ENCODE results near the gene SMARCAL1. TPM values are rescaled to one million over a fixed set of nuclear protein-coding genes. Genes with fewer than 3 reads are reported as not detected.

Gene SMARCAL1
- total and polyA plus RNA-seq, 8 donors: 5.8 to 152 (median 18.3) TPM

DNA sequence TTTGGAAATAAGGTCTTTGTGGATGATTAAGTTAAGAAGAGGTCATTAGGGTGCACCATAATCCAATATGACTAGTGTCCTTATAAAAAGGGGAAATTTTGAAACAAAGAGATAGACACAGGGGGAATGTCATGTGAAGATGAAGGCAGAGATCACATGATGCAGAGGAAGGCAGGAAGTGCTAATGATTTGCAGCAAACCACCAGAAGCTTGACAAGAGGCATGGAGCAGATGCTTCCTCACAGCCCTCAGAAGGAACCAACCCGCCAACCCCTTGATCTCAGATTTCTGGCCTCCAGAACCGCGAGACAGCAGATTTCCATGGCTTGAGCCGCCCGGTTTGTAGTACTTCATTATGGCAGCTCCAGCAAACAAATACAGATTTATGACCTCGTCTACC is 17.4 kb upstream of the SMARCAL1 start:
- WGBS, 5 donors: 65 to 91% (median 77%) methylated on average over 6 of the region's 6 CpGs
- no peak for TF ChIP-seq EP300 (IDR thresholded peaks at IDR 0.05)
- TF ChIP-seq POLR2AphosphoS5 (IDR thresholded peaks at IDR 0.05): no peak
- TF ChIP-seq POLR2A (IDR thresholded peaks at IDR 0.05): no peak
- H3K27me3 ChIP-seq: no peaks in the 10 kb centered on the region
- intact Hi-C loops (cut with DNase I; ENCODE audit: low total_unique reads): no loop called here
- H3K36me3 ChIP-seq: no peaks in the 10 kb centered on the region
- H3K27ac ChIP-seq: no peak overlapping the region
- DNase-seq: no peak
- H3K4me3 ChIP-seq: no peak overlapping the region
- H3K4me1 ChIP-seq: no peaks in the 10 kb centered on the region
- no peaks in the 10 kb centered on the region for H3K9me3 ChIP-seq

- no peak for TF ChIP-seq CTCF (IDR thresholded peaks at IDR 0.05)
- no peak for TF ChIP-seq EP300 (IDR thresholded peaks at IDR 0.05)
- no peak for TF ChIP-seq POLR2A (IDR thresholded peaks at IDR 0.05)
- TF ChIP-seq POLR2AphosphoS5 (IDR thresholded peaks at IDR 0.05): no peak
- Histone ChIP-seq H3K27ac (no peak overlapping the region), H3K4me3 (no peak overlapping the region), H3K27me3 (no peaks in the 10 kb centered on the region), H3K4me1 (no peaks in the 10 kb centered on the region), H3K9me3 (no peaks in the 10 kb centered on the region), H3K36me3 (no peaks in the 10 kb centered on the region)
- DNase-seq: peak in 1 of 2 donors; percentile 11
- WGBS, 5 donors: 49 to 65% (median 56%) methylated on average over 1 of the region's 1 CpG
- intact Hi-C loops (cut with DNase I; ENCODE audit: low total_unique reads): no loop called here
Measured at GRCh38 chr2:216399621-216400020, 12.7 kb upstream of the SMARCAL1 start.

DNA sequence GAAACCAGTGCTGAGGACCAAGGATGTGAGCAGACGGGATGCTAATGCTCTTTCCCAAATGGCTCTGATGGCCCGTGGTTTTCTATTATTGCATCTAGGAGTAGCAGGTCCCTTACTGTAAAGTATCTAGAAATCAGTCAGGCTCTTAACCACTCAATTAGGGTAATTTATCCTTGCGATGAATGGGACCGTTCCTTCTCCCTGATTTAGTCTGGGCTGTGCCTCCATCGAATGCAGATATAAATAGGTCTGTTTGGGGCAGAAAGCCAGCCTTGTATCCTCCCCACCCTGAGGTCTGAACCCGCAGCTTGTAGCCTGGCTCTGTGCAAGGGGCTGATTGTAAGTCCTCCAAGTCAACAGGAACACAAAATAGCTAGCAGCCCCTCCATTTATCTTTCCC is 9.5 kb upstream of the SMARCAL1 start:
- TF ChIP-seq POLR2A (IDR thresholded peaks at IDR 0.05): no peak
- TF ChIP-seq CTCF (IDR thresholded peaks at IDR 0.05): no peak
- no peak for TF ChIP-seq EP300 (IDR thresholded peaks at IDR 0.05)
- no peak for TF ChIP-seq POLR2AphosphoS5 (IDR thresholded peaks at IDR 0.05)
- H3K27ac ChIP-seq: no peak overlapping the region
- 68 to 85% (median 80%) methylated on average over 6 of the region's 6 CpGs for WGBS, 5 donors
- H3K4me3 ChIP-seq: no peak overlapping the region
- H3K36me3 ChIP-seq: no peaks in the 10 kb centered on the region
- H3K9me3 ChIP-seq: no peaks in the 10 kb centered on the region
- H3K27me3 ChIP-seq: peaks cover 0 to 14% (median 0%) of the 10 kb centered on the region in 3 donors
- no peak for DNase-seq
- intact Hi-C loops (cut with DNase I; ENCODE audit: low total_unique reads): no loop called here
- H3K4me1 ChIP-seq: no peaks in the 10 kb centered on the region

DNA sequence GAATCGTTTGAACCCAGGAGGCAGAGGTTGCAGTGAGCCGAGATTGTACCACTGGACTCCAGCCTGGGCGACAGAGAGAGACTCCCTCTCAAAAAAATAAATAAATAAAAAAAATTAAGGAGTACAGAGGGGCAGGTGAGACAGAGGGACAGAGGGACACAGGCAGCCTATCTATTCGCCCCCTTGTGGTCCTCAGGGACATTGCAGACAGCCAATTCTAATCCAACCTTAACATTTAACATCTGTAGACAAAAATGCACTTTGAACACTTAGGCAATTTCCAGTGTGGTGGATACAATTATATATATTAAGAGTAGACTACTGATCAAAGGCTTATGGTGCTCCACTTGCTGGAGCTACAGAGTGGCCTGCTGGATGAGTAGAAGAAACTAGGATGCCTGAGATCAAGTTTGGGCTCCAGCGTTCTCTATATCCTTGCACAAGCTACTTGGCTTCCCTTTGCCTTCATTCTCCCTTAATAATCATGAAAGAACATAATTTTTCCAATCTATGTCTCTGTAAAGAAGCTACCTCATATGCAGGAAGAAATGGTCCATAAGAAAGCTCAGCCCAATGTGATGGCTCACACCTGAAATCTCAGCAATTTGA is 8.2 kb upstream of the SMARCAL1 start:
- no peaks in the 10 kb centered on the region for H3K4me1 ChIP-seq
- intact Hi-C loops (cut with DNase I; ENCODE audit: low total_unique reads): no loop called here
- TF ChIP-seq CTCF (IDR thresholded peaks at IDR 0.05) (peak in 5 of 7 experiments; percentile 24 to 85 (median 81)), POLR2A (IDR thresholded peaks at IDR 0.05) (no peak), POLR2AphosphoS5 (IDR thresholded peaks at IDR 0.05) (no peak), EP300 (IDR thresholded peaks at IDR 0.05) (no peak)
- no peaks in the 10 kb centered on the region for H3K9me3 ChIP-seq
- no peak overlapping the region for H3K27ac ChIP-seq
- DNase-seq: peak; percentile 35 to 48
- H3K36me3 ChIP-seq: no peaks in the 10 kb centered on the region
- H3K27me3 ChIP-seq: peaks cover 0 to 23% (median 0%) of the 10 kb centered on the region in 3 donors
- 46 to 62% (median 53%) methylated on average over 2 to 5 of the region's 5 CpGs for WGBS, 5 donors
- no peak overlapping the region for H3K4me3 ChIP-seq

DNA sequence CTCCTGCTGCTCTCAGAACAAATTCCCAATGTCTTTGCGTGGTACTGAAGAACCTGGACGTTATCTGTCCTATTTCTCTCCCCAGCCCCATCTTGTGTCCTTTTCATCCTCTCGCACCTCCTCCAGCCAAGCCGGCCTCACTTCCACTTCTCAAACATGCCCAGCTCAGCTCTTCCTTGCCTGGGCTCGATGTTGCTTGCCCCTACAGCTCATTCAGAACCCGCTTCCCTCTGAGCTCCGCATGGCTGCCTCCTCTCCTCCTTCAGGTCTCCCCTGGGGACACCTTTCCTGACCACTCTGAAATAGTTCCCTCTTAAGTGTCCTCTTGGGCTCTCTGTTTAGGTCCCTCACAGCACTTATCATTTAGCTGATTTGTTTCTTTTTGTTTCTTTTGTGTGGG is 6.7 kb upstream of the SMARCAL1 start:
- H3K27me3 ChIP-seq: peaks cover 0 to 23% (median 0%) of the 10 kb centered on the region in 3 donors

More for the DNA sequence above, 6.7 kb upstream of the SMARCAL1 start:
- Histone ChIP-seq H3K4me3 (no peak overlapping the region), H3K4me1 (no peaks in the 10 kb centered on the region), H3K36me3 (no peaks in the 10 kb centered on the region), H3K9me3 (no peaks in the 10 kb centered on the region), H3K27ac (no peak overlapping the region)
- WGBS, 5 donors: 74 to 84% (median 78%) methylated on average over 7 of the region's 7 CpGs
- no peak for DNase-seq
- intact Hi-C loops (cut with DNase I; ENCODE audit: low total_unique reads): no loop called here
- TF ChIP-seq EP300 (IDR thresholded peaks at IDR 0.05) (no peak), CTCF (IDR thresholded peaks at IDR 0.05) (no peak), POLR2A (IDR thresholded peaks at IDR 0.05) (no peak), POLR2AphosphoS5 (IDR thresholded peaks at IDR 0.05) (no peak)
